HG03378 (cell line): Measurements from ENCODE around the gene CIB1.
A peak's percentile ranks its signal among the peaks of the same experiment; 100 is the strongest.
"Not testable (repeated sequence)": the region's sequence is repeated elsewhere in the genome, so short reads cannot be mapped to it uniquely, and the experiment has no call there.

ENCODE experiments used
- ATAC-seq: cut with Tn5 transposase; IDR thresholded peaks from one replicate; pipeline ENCODE4 v1.9.1; 2021; ENCODE audit warnings: mild to moderate bottlenecking, moderate library complexity; ENCODE audit not compliant: unreplicated experiment

The CIB1 gene

DNA sequence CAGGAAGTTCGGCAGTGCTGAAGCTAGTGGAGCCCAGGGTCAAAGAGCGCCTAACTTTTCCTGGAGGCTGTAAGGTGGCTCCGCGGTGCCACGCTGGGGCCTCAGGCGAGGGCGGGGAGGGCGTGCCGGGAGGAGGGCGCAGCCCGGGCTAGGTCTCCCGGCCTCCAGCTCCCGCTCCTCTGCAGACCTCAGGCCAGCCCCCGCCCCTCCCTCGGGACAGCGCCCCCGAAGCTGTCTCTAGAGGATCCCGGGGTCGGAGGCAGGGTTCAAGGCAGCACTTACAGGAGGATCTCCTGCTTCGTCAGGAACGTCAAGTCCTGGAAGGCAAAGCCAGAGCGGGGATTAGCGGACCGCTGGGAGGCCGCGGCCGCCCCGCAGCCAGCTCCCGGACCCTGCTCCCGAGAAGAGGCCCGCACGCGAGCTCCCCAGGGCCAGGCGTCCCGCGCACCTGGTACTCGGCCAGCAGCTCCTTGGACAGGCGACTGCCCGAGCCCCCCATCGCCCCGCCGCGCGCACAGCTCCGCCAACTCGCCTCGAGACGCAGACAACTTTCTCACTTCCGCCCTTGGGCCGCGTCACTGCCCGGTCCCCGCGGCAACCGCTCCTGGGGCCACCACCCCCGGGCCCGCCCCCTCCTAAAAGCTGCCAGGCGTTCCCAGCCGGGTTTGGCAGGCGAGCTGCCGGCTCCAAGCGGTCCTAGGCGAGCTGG is at the start of gene CIB1:
Gene CIB1, minus strand, starts transcription at position 555 of the 709 bp plus-strand sequence. Its CDS starts 56 bp downstream, at position 499.
- peak; percentile 61 for ATAC-seq

DNA sequence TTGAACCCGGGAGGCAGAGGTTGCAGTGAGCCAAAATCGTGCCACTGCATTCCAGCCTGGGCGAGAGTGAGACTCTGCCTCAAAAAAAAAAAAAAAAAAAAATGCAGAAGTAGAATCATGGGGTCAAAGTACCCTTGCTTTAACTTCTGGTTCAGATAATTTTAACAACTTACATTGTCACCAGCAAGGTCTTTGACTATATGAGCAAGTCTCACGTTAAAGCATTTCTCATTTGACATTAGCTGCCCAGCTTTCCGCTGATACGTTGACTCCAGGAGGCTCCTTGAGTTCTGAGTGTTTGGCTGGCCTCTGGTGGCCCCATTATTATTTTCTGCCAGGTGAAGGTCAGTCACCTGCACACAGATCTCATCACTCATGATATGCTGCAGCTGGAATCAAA is 47.9 kb upstream of the CIB1 start:
- not testable (repeated sequence) for ATAC-seq

DNA sequence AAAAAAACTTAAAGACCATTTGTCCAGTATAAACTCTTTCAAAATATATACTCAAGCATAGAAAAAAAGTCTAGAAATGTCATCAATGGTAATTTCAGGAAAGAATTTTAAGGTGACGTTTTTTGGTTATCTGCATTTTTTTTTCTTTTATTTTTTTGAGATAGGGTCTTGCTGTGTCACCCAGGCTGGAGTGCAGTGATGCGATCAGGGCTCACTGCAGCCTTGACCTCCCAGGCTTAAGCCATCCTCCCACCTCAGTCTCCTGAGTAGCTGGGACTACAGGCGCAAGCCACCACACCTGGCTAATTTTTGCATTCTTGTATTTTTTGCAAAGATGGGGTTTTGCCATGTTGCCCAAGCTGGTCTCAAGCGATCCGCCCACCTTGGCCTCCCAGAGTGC is 47.0 kb upstream of the CIB1 start:
- ATAC-seq: not testable (repeated sequence)

DNA sequence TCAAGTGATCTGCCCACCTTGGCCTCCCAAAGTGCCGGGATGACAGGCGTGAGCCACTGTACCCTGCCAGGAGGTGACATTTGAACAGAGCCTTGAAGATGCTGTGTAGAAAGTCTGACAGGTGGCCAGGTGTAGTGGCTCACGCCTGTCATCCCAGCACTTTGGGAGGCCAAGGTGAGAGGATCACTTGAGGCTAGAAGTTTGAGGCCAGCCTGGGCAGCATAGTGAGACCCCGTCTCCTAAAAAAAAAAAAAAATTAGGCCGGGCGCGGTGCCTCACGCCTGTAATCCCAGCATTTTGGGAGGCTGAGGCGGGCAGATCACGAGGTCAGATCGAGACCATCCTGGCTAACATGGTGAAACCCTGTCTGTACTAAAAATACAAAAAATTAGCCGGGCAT is 44.7 kb upstream of the CIB1 start:
- not testable (repeated sequence) for ATAC-seq

DNA sequence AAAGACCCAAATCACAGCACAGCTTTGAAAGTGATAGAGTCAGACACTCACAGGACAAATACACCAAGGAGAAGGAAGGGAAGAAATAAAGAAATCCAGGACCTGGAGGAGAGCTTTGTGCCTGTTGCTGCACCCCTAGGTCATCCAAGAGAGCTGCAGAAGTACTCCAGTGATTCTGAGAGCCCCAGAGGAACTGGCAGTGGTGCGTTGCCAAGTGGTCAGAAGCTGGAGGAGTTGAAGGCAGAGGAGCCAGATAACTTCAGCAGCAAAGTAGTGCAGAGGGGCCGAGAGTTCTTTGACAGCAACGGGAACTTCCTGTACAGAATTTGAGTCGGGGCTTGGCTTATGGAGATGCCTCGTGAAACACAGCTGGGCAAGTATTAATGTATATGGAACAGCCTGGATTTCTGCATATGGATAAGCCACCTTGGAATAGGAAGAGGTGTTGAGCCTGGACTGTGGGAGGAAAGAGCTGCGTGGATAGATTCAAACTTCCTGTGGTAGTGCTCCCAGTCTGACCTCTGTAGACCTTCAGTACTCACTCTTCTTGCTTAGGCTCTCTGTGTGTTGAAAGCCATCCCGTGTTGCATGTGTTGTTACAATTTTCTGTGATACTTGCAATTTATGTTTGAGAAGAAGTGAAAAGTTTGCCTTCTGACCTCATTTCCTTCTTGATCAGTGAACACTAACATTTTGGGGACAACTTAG is 37.9 kb upstream of the CIB1 start:
- ATAC-seq: no peak

DNA sequence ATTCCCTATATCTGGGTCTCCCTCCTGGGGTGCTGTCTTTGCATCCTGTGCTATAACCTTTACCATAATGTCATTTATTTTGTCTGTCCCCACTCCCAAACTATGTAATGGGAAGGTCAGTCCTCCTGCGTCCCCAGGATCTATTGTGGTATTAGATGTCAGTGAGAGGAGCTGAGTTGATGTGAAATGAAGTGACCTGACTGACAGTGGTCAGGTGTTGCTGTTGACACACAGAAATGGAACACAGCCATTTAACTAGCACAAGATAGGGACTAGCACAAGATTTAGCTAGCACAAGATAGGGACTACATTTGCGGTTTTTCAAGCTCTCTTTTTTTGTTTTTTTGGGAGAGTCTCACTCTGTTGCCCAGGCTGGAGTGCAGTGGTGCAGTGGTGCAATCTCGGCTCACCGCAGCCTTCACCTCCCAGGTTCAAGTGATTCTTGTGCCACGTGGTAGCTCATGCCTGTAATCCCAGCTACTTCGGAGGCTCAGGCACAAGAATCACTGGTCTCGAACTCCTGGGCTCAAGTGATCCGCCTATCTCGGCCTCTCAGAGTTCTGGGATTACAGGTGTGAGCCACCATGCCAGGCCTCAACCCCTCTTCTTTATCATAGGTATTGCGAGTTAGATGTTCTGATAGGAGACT is 36.9 kb upstream of the CIB1 start:
- no peak for ATAC-seq

DNA sequence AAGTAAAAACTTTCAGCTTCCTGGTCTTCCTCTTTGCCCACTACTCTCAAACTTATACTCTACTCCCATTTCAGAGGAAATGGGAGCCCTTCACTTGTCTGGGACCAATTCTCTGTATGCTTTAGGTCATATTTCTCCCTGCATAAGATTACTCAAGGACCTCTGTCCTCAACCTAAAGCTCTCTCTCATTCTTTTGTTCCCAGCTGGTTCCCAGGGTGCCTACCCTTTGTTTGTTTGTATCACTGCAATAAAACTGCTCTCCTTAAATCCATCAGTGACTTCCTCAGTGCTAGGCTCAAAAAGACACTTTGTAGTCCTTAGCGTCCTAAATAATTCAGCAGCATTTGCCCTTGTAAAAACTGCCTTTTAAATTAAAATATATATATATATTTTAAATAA is 34.7 kb upstream of the CIB1 start:
- ATAC-seq: no peak

DNA sequence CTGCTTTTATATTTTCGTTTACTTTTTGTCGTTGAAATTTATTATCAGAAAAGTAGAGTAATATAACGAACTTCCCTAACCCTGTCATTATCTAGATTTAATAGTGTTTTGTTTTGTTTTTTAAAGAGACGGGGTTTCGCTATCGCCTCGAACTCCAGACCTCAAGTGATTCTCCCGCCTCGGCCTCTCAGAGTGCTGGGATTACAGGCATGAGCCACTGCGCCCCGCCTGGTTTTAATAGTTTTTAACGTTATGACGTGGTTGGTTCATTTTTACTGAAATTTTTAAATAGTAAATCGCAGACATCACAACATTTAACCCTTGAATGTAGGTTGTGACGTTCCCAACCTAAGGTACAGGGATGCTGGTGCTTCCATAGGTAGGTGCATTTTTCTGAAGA is 32.7 kb upstream of the CIB1 start:
- ATAC-seq: no peak

DNA sequence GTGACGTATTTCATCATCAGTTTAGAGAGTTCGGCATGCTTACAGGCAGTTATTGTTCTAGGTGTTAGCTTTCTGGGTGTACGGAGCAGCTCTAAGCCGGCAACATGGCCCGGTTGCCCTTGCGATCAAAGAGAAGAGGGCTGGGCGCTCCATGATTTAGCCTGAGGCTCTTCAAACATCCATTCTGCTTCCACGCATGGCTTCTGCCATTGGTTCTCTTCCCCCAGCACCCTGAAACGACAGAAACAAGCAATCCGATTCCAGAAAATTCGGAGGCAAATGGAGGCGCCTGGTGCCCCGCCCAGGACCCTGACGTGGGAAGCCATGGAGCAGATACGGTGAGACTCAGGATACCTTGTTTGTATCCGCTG is 32.3 kb upstream of the CIB1 start:
- no peak for ATAC-seq

DNA sequence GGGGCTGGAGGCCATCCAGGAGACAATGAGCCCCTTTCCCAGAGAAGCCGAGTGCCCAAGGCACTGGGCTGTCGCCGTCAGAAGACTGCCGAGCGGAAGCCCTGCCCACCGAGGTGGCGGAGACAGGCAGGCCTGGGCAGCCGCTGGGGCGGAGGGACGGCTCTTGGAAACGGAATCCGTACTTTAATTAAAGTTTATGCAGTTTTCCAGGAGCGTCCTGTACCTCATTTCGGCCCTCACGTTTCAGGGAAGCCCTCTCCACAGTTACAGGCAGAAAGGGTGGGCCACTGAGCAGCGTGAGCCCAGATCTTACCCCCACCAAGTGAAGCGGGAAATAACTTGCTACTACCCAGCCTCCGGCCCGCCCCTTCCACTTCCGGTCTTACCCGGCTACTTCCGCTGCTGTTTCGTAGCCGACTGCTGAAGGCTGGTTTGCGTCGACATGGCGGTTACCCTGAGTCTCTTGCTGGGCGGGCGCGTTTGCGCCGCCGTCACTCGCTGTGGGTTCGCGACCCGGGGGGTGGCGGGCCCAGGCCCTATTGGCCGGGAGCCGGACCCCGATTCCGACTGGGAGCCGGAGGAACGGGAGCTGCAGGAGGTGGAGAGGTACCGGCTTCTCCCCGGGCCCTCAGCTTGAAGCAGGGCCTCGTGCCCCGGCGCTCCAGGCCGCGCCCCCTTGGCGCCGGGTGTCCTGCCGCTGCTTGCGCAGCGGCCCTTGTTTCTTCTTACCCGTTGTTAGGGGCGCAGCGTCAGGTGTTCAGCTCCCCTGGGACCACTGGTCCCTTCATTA is 31.7 kb upstream of the CIB1 start, which contains the start of gene NGRN:
Gene NGRN, plus strand, starts transcription at position 402 of the 790 bp plus-strand sequence. Its CDS starts 41 bp downstream, at position 443.
- ATAC-seq: peak; percentile 90

DNA sequence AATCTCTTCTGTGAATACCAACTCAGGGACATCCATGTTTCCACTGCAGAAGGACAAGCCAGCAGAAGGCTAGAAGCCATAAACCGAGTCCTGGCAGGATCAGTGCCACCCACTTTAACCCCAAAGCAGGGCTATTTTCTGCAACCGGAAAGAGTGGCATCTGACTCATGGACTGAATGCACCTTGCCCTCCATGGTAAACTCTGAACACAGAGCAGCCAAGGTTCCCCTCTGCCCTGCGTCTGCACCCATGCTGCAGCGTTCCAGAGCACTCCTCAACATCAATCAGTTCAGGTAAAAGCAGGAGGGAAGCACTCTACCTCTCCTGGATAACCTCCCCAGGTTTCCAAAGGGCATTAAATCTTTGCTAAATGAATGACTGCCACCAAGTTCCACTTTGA is 30.9 kb upstream of the CIB1 start:
- no peak for ATAC-seq

DNA sequence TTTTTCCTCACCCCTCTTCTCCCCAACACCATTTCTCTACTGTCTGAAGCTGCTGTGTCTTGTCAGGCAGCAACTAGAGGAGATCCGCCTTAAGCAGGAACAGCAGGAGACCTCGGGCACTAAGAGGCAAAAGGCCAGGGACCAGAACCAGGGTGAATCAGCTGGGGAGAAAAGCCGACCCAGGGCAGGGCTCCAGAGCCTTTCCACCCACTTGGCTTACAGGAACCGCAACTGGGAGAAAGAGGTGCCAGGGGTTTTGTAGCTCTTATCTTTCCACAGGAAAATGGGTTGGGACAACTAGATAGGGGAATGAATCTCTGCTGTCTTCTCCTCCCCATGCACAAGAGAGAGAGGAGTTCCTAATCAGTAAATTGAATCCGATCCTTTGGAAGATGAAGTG is 28.7 kb upstream of the CIB1 start:
- ATAC-seq: no peak

DNA sequence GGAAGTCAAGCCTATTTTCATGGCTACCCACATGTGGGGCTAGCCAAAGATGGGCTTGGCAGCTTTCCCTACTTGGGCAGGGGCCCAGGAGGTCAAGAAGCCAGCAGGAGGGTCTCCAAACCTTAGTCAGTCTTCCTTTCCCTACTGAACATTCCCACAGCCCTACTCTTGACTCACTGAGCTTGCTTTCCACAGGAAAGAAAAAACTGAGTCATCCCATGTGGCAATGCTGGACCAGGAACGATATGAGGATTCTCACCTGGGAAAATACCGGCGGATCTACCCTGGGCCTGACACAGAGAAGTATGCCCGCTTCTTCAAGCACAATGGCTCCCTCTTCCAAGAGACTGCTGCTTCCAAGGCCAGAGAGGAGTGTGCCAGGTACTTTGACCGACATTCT is 28.1 kb upstream of the CIB1 start:
- ATAC-seq: no peak

DNA sequence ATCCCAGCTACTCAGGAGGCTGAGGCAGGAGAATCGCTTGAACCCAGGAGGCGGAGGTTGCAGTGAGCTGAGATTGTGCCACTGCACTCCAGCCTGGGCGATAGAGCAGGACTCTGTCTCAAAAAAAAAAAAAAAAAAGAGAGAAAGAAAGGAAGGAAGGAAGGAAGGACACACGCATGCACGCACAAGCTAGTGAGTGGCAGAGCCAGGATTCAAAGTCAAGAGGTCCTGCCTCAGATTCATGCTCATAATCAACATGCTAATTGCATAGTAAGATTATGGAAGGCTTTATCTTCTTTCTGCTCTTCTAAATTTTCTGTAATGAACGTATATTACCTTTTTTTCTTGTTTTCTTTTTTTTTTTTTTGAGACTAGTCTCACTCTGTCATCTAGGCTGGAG is 27.0 kb upstream of the CIB1 start:
- ATAC-seq: not testable (repeated sequence)

DNA sequence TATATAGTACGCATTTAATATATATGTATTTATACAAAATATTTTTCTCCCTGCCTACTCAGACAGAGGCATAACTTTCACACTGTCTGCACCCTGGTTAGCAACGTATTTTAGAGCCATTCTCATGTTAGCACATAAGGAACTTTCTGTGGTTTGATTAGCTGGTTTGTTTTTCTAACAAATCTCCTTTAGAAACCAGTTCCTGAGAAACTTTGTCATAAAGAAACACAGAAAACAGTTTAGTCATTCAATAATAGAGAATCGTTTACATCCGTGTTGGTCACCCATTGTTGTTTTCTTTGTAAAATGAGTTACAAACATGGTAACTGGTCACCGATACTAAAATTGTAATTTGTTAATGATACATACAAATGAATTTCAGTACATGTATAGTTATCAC is 25.8 kb upstream of the CIB1 start:
- peak; percentile 78 for ATAC-seq

DNA sequence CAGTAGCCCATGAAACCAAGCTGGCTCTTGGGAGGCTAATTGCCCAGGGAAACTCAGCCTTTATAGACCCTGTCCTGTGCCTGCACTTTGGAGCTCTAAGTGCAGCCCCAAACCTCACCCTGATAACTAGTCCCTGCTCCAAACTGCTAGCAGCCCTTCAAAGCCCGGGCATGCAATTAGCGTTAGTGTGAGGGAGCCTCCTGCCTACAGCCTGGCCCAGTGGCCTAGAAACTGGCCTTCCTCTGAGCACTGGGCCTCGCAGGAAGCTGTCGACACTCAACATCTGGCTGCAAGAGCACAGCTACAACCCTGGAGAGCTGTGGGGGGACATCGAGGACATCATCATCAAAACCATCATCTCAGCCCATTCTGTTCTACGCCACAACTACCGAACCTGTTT is 24.0 kb upstream of the CIB1 start:
- ATAC-seq: no peak

DNA sequence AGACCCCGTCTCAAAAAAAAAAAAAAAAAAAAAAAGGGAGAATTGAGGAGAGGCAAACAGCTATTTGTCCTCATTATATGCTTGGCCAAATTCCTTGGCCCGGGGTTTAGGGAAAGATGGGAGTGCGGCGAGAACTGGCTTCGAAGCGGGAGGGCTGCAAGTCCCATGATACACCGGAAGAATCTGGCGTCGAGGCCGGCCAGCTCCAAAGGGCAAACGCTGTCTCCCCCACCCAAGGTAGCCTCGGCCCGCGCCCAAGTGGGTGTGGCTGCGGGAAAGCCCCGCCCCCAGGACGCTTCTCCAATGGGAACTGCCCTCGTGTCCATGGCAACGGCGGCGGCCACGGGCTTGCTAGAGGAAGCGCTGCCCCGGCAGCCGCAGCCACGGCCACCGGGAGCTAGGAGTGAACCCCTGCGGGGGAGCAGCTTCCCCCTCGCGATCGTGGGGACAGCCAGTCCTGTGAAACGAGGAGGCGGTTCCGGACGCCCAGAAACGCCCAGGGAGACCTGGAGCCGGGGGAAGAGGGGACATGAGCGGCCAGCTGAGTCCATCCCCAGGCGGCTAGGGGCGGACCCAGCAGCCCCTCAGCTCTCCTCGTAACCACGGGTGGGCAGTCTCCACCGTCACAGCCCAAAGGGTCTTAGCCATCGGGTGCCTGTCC is 15.6 kb upstream of the CIB1 start, which contains the start of gene TTLL13:
Gene TTLL13, plus strand, starts transcription at position 354 of the 661 bp plus-strand sequence. CDS start 1,075 bp downstream, outside the sequence.
- no peak for ATAC-seq

DNA sequence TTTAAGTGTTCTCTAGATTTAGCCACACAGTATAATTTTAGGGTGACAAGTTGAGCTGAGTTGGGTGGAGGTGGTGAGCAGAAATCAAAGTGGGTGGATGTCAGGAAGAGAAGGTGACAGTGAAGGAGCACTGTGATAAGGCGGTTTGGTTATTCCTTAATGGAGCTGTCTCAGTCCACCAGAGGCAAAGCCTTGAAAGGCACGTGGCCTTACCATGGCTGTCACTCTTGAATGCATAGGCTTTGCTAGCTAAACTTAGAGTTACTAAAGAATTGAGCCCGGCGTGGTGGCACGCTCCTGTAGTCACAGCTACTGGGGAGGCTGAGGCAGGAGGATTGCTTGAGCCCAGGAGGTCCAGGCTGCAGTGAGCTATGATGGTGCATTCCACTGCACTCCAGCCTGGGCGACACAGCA is 15.1 kb upstream of the CIB1 start:
- ATAC-seq: no peak

DNA sequence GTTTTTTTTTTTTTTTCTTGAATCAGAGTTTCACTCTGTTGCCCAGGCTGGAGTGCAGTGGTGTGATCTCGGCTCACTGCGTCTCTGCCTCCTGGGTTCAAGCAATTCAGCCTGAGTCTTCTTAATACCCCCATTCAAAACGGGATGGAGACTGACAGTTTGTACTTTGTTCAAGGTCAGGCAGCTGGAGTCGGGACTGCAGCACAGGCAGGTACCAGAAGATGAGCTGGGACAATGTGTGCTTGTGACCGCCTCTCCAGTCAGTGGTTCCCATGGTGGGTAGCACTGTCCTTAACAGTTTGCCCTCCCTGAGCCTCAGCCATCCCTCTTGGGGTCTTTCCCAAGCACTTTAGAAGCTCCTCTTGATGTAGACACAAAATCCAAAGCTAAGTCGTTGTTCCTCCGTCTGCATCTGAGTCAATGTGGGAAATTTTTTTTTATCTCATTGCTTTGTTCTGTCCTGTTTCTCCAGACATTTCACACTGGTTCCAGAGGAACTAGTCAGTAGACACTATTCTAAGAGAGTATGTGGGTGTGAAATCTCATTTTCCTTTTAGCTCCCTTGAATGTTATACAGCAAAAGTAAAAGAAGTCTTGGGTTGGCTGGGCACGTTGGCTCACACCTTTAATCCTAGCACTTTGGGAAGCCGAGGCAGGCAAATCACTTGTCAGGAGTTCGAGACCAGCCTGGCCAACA is 10.3 kb upstream of the CIB1 start:
- ATAC-seq: no peak
